Keratinocyte (primary cell): ENCODE measurements around the gene HS6ST3. TPM values are rescaled to one million over a fixed set of nuclear protein-coding genes. Genes with fewer than 3 reads are reported as not detected.

Source experiments
- DNase-seq: peaks from one replicate; pipeline ENCODE4 v3.0.0-alpha.2; 2011; ENCODE audit warnings: low read depth, missing footprints, low spot score
- FAIRE-seq: peaks from 2 replicates; lab custom pipeline; 2011; peaks lifted over from hg19 to GRCh38; lab: Jason Lieb, UNC
- H2AFZ ChIP-seq: 2 replicates; pipeline ENCODE4 v1.6.0; 2012; ENCODE audit warnings: low read length, control low read depth, inconsistent platforms; ENCODE audit not compliant: control insufficient read depth
- H3K27ac ChIP-seq: 2 replicates; pipeline ENCODE4 v1.5.1; 2011; ENCODE audit warnings: low read length; ENCODE audit not compliant: control insufficient read depth, insufficient read depth
- H3K27me3 ChIP-seq: 3 replicates; pipeline ENCODE4 v1.6.0; 2011; ENCODE audit warnings: low read length; ENCODE audit not compliant: control insufficient read depth, insufficient read depth; ENCODE audit errors: extremely low read depth
- H3K36me3 ChIP-seq, 2 experiments: 2 replicates in 1 of 2; 3 replicates in 1 of 2; pipeline ENCODE4 v1.5.1; 2011; ENCODE audit warnings: low read length in 2 of 2, mild to moderate bottlenecking in 1 of 2; ENCODE audit not compliant: control insufficient read depth in 2 of 2, insufficient read depth in 2 of 2; ENCODE audit errors: extremely low read depth in 1 of 2
- H3K4me1 ChIP-seq: 3 replicates; pipeline ENCODE4 v1.5.1; 2011; ENCODE audit warnings: low read length; ENCODE audit not compliant: control insufficient read depth, insufficient read depth; ENCODE audit errors: extremely low read depth
- H3K4me2 ChIP-seq: 3 replicates; pipeline ENCODE4 v1.6.0; 2011; ENCODE audit warnings: low read depth, low read length; ENCODE audit not compliant: control insufficient read depth, insufficient read depth; ENCODE audit errors: extremely low read depth
- H3K4me3 ChIP-seq, 3 experiments: fragments of 200-600 bp in 1 of 3; sonication (generic) in 1 of 3; 2 replicates in 2 of 3; 3 replicates in 1 of 3; pipeline ENCODE4 v1.5.1; 2011 to 2016; ENCODE audit warnings: low read length in 3 of 3, mild to moderate bottlenecking in 3 of 3, control low read depth in 2 of 3, inconsistent platforms in 1 of 3, low read depth in 1 of 3, mixed read lengths in 1 of 3, mixed run types in 1 of 3, moderate library complexity in 1 of 3; ENCODE audit not compliant: control insufficient read depth in 2 of 3, insufficient read depth in 2 of 3; ENCODE audit errors: extremely low read depth in 1 of 3
- H3K79me2 ChIP-seq: 2 replicates; pipeline ENCODE4 v1.6.0; 2012; ENCODE audit warnings: low read length; ENCODE audit not compliant: control insufficient read depth, insufficient read depth
- H3K9ac ChIP-seq: 3 replicates; pipeline ENCODE4 v1.6.0; 2011; ENCODE audit warnings: low read length; ENCODE audit not compliant: control insufficient read depth, insufficient read depth; ENCODE audit errors: extremely low read depth
- H3K9me1 ChIP-seq: 3 replicates; pipeline ENCODE4 v1.6.0; 2011; ENCODE audit warnings: low read length; ENCODE audit not compliant: control insufficient read depth, insufficient read depth; ENCODE audit errors: extremely low read depth
- H3K9me3 ChIP-seq: 2 replicates; pipeline ENCODE4 v1.5.1; 2012; ENCODE audit warnings: low read depth, low read length; ENCODE audit not compliant: control insufficient read depth
- H4K20me1 ChIP-seq: 3 replicates; pipeline ENCODE4 v1.6.0; 2011; ENCODE audit warnings: low read length; ENCODE audit not compliant: control insufficient read depth, insufficient read depth; ENCODE audit errors: extremely low read depth
- EZH2 ChIP-seq: IDR thresholded peaks from one replicate; pipeline ENCODE4 v1.6.1; 2012; ENCODE audit warnings: inconsistent platforms, mild to moderate bottlenecking, low read length, moderate library complexity
- dilution Hi-C: fragments of 300-500 bp; cut with MboI; formaldehyde crosslinking; loops from one replicate; pipeline ENCODE4 v1.7.0; 2020; ENCODE audit warnings: low sequenced_read_pairs; ENCODE audit not compliant: extremely low pct_ligation_motif_present
- polyA plus RNA-seq, 5 experiments: library from polyadenylated mRNA; depleted of rRNA in 3 of 5; stranded (reverse) in 3 of 5; stranded (forward) in 1 of 5; unstranded in 1 of 5; fragments of >200 nt; gene quantifications; 1 replicate in 1 of 5; 2 replicates in 3 of 5; 3 replicates in 1 of 5; pipeline versions ENCODE4 v1.2.1 to v1.2.3, GENCODE V29; 2011 to 2012; ENCODE audit warnings: missing spikeins in 2 of 5, low read depth in 1 of 5, low replicate concordance in 1 of 5
- TF ChIP-seq, protein P1 (sequence below), 3 experiments: IDR thresholded peaks in 1 of 3; conservative IDR thresholded peaks in 1 of 3; optimal IDR thresholded peaks in 1 of 3; 2 replicates in 2 of 3; 3 replicates in 1 of 3; pipeline versions ENCODE3 to v1.5.1; 2011; ENCODE audit warnings: low read length in 3 of 3, mild to moderate bottlenecking in 3 of 3, moderate library complexity in 2 of 3, control low read depth in 1 of 3, inconsistent platforms in 1 of 3; ENCODE audit not compliant: insufficient read depth in 2 of 3; ENCODE audit errors: extremely low read depth in 1 of 3

Gene HS6ST3
- polyA plus RNA-seq, 1 donor (not counting 4 experiments of a cell fraction or from before 2014, with no cell fraction given) = 0.03 TPM

DNA sequence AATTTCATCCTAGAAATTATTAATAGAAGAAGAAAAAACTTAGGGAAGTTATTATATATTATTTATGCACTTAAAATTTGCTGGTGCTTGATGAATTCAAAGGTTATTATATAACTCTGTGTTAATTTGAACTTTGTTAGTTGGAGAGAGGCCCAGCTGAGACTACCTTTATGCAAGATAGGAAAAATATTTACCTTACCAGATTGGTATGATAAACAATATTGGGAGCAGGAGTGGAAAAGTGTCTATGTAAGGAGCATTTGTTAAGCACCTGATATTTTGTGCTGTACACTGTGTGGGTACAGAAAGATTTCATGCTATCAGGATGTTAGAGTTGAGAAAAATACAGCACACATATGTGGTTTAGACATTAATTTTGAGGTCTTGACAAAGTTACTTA lies 547.1 kb downstream of the HS6ST3 start:
- no peak for DNase-seq
- H3K4me3 ChIP-seq = no peak overlapping the region
- dilution Hi-C loops = no loop called here
- no peaks in the 10 kb centered on the region for H3K4me1 ChIP-seq
- H2AFZ ChIP-seq = no peak overlapping the region
- H3K4me2 ChIP-seq = no peak overlapping the region
- no peaks in the 10 kb centered on the region for H3K27me3 ChIP-seq
- H3K9ac ChIP-seq = no peak overlapping the region
- no peaks in the 10 kb centered on the region for H3K9me3 ChIP-seq
- H3K27ac ChIP-seq = no peak overlapping the region
- H3K9me1 ChIP-seq = no peaks in the 10 kb centered on the region
- no peaks in the 10 kb centered on the region for H3K36me3 ChIP-seq
- FAIRE-seq = no peak
- no peaks in the 10 kb centered on the region for H4K20me1 ChIP-seq
- no peaks in the 10 kb centered on the region for H3K79me2 ChIP-seq
- TF ChIP-seq EZH2 = no peak
- TF ChIP-seq, protein P1, sequence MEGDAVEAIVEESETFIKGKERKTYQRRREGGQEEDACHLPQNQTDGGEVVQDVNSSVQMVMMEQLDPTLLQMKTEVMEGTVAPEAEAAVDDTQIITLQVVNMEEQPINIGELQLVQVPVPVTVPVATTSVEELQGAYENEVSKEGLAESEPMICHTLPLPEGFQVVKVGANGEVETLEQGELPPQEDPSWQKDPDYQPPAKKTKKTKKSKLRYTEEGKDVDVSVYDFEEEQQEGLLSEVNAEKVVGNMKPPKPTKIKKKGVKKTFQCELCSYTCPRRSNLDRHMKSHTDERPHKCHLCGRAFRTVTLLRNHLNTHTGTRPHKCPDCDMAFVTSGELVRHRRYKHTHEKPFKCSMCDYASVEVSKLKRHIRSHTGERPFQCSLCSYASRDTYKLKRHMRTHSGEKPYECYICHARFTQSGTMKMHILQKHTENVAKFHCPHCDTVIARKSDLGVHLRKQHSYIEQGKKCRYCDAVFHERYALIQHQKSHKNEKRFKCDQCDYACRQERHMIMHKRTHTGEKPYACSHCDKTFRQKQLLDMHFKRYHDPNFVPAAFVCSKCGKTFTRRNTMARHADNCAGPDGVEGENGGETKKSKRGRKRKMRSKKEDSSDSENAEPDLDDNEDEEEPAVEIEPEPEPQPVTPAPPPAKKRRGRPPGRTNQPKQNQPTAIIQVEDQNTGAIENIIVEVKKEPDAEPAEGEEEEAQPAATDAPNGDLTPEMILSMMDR (optimal IDR thresholded peaks at IDR 0.05 in 1 of 3, IDR thresholded peaks at IDR 0.05 in 1 of 3, conservative IDR thresholded peaks at IDR 0.05 in 1 of 3; ENCODE audit: extremely low read depth in 1 of 3, insufficient read depth in 2 of 3, low read length in 3 of 3) = no peak

DNA sequence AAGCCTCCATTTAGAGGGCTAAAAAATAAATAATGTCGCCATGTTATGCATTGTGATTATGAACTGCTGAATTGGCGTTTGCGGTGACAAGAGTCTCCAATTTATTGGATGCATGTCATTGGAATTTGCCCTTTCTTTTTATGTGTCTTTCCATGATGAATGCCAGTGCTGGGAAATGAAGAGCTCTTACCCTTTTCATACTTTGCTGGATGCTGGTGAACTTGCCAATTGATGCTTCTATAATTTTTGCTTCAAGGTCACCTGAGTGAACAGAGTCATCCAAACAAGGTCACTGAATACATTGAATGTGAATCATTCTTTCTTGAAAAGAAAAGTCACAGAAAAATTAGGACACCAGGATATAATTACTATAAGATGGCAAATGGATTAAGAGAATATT lies 556.2 kb downstream of the HS6ST3 start:
- Histone ChIP-seq H3K9ac (no peak overlapping the region), H3K36me3 (no peaks in the 10 kb centered on the region), H3K27me3 (no peaks in the 10 kb centered on the region), H4K20me1 (no peaks in the 10 kb centered on the region), H2AFZ (no peak overlapping the region), H3K79me2 (no peaks in the 10 kb centered on the region), H3K4me2 (no peak overlapping the region), H3K9me1 (no peaks in the 10 kb centered on the region), H3K4me1 (peaks cover 11% of the 10 kb centered on the region), H3K27ac (no peak overlapping the region), H3K9me3 (peaks cover 6% of the 10 kb centered on the region), H3K4me3 (no peak overlapping the region)
- dilution Hi-C loops = no loop called here
- FAIRE-seq (no peak), DNase-seq (no peak)
- no peak for TF ChIP-seq EZH2
- TF ChIP-seq, protein P1 (optimal IDR thresholded peaks at IDR 0.05 in 1 of 3, IDR thresholded peaks at IDR 0.05 in 1 of 3, conservative IDR thresholded peaks at IDR 0.05 in 1 of 3; ENCODE audit: extremely low read depth in 1 of 3, insufficient read depth in 2 of 3, low read length in 3 of 3) = no peak
